Heart left ventricle (tissue), 16 donors: ENCODE data around the gene IFITM5. TPM values are rescaled to one million over a fixed set of nuclear protein-coding genes. Genes with fewer than 3 reads are reported as not detected.
"Not testable (repeated sequence)": the region's sequence is repeated elsewhere in the genome, so short reads cannot be mapped to it uniquely, and the experiment has no call there.

ENCODE experiments used
- ATAC-seq, 4 donors: fragments of 200-7000 bp; cut with Tn5 transposase; one replicate each; pipeline ENCODE4 v1.9.1; 2020 to 2022; ENCODE audit warnings: moderate library complexity in 4 of 4, mild to moderate bottlenecking in 3 of 4, moderate number of reproducible peaks in 1 of 4
- DNase-seq, 5 donors: peaks; one replicate each; pipeline ENCODE4 v3.0.0-alpha.2; 2020
- H3K27ac ChIP-seq, 12 donors: fragments of 200-600 bp; sonication (generic) in 4 of 12; one replicate each; pipeline versions ENCODE4 v1.5.0 to v1.8.0; 2016 to 2022; ENCODE audit warnings: mild to moderate bottlenecking in 2 of 12
- H3K27me3 ChIP-seq, 9 donors: fragments of 200-600 bp; sonication (generic) in 2 of 9; one replicate each; pipeline versions ENCODE4 v1.5.1 to v1.8.0; 2016 to 2022; ENCODE audit warnings: mild to moderate bottlenecking in 3 of 9
- H3K36me3 ChIP-seq, 9 donors: fragments of 200-600 bp; sonication (generic) in 2 of 9; one replicate each; pipeline versions ENCODE4 v1.5.0 to v1.8.0; 2018 to 2022; ENCODE audit warnings: mild to moderate bottlenecking in 2 of 9
- H3K4me1 ChIP-seq, 12 donors: fragments of 200-600 bp; sonication (generic) in 4 of 12; one replicate each; pipeline versions ENCODE4 v1.5.0 to v1.8.0; 2016 to 2022; ENCODE audit warnings: mild to moderate bottlenecking in 3 of 12
- H3K4me3 ChIP-seq, 12 donors: fragments of 200-600 bp; sonication (generic) in 4 of 12; one replicate each; pipeline versions ENCODE4 v1.5.0 to v1.8.0; 2017 to 2022; ENCODE audit warnings: mild to moderate bottlenecking in 9 of 12, moderate library complexity in 4 of 12
- H3K9me3 ChIP-seq, 12 donors: fragments of 200-600 bp; sonication (generic) in 4 of 12; one replicate each; pipeline versions ENCODE4 v1.5.0 to v1.8.0; 2016 to 2022; ENCODE audit warnings: mild to moderate bottlenecking in 1 of 12
- POLR2A ChIP-seq, 2 donors: fragments of 450-650 bp; IDR thresholded peaks; one replicate each; pipeline ENCODE4 v1.6.1; 2017; ENCODE audit warnings: antibody characterized with exemption in 2 of 2, mild to moderate bottlenecking in 2 of 2, moderate library complexity in 2 of 2
- WGBS, 4 donors: extraction: QIAGEN DNeasy Blood & Tissue Kit in 2 of 4; methylation state at CpG; one replicate each; pipeline versions ENCODE4 v1.1.5 to v1.1.7; 2013 to 2018; 5-methylcytosine and 5-hydroxymethylcytosine counted together
- intact Hi-C, 10 donors: fragments of 100-400 bp; cut with DNase I; formaldehyde crosslinking; loops; one replicate each; pipeline versions ENCODE4 v1.11.1 to v1.14.2; 2022
- polyA plus RNA-seq, 2 donors: library from polyadenylated mRNA; stranded (reverse); fragments of 200-250 nt; gene quantifications; one replicate each; pipeline ENCODE4 v1.2.3, GENCODE V29; 2013
- total RNA-seq, 9 donors: library from RNA; depleted of rRNA in 2 of 9; stranded (reverse); fragments of >200 nt in 2 of 9; fragmentation: NEBNext Ultra II Directional in 3 of 9; extraction: Animal tissue kit (Norgen Biotek cat#: 25700) in 3 of 9; gene quantifications; one replicate each; pipeline versions ENCODE4 v1.1.0 to v1.2.4, GENCODE V29; 2016 to 2023
- TF ChIP-seq, protein P1 (sequence below), 12 donors: fragments of 200-600 bp; sonication (generic) in 4 of 12; IDR thresholded peaks; one replicate each; pipeline versions ENCODE4 v1.5.0 to v1.8.0; 2018 to 2022; ENCODE audit warnings: antibody characterized with exemption in 12 of 12, mild to moderate bottlenecking in 5 of 12
- donor health status: ischemic (EF 13 %, LVEDD 7.1; RV severe dilation, severe dysfunction).
- donor health status: healthy with polysubstance abuse.
- donor health status: DM: no; HTN: yes; CAD: no.
- donor health status: DM: no; HTN: no; CAD: no.
- donor health status: ischemic (EF 25% LVEDD 6.9; RV normal size, moderate dysfunction).
- donor health status: ischemic (EF 25% LVEDD 5.7; RV mildly dilated, moderate dysfunction).
- donor health status: healthy.
- donor health status: DM: yes; HTN: yes; CAD: no.
- donor health status: ischemic (EF 35%, LVEDD 5.7; RV mildly dilated, moderate dysfunction).
- donor health status: nonischemic (EF 11% LVEDD 7.7; RV severe dilation, severe dysfunction).
- donor health status: DM: yes; HTN: yes; CAD: no.
- donor health status: PGD.
- donor health status: ischemic (EF 29% LVEDD 5.4; RV normal size, mild dysfunction).
- donor health status: nonischemic (EF 23%, LVEDD 6.1; RV moderate dilation, normal function).

IFITM5 gene
- total and polyA plus RNA-seq, 11 donors, result not detected

DNA sequence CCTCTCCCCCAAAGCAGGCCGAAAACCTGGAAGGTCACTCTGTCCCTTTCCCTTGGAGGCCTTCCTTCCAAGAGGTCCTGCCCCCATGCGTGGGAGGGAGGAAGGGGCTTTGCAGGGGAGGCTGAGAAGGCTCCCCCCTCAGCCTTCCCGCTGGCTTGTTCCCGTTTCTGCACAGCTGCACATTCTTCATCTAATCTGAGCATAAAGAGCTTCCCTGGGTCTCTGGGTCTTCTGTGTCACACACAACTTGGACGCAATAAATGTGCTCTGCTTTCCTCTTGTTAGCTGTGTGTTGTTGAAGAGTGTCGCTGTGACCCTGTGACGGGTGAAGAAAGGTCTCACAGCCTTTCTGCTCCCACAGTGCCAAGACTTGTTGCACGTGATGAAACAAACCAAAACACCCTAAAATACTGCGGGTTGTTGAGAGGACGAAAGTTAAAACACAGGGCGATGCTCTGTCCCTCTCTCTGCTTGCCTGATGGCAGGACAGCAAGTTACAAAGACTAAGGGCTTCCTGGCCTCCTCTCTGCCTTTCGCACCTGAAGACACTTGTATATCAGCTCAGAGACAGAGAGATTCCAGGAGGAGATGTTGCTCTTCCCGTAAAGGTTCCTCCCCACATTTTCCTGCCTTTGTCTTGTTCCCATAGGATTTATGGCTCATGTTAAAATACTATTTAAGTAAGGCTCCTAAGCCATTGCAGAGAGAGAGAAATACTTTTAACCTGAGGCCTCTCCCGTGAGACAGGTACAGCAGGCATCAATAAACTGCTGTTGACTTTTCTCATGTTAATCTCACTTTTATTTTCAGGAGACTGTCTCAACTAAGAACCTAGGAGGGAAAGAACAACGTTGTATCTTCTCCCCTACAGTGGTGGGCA, 36.7 kb upstream of the IFITM5 start:
- intact Hi-C loops, result no loop called here
- Histone ChIP-seq H3K4me1 (peaks cover 0 to 40% (median 19%) of the 10 kb centered on the region in 12 donors), H3K27me3 (no peaks in the 10 kb centered on the region), H3K36me3 (no peaks in the 10 kb centered on the region), H3K27ac (peak overlapping the region; percentile 71 to 88 (median 82)), H3K4me3 (no peak overlapping the region), H3K9me3 (no peaks in the 10 kb centered on the region)
- DNase-seq (peak in 4 of 5 donors; percentile 63 to 76 (median 68)), ATAC-seq (peak; percentile 55 to 84 (median 75))
- 30 to 47% (median 40%) methylated on average over 15 of the region's 15 CpGs for WGBS, 4 donors
- TF ChIP-seq, protein P1, sequence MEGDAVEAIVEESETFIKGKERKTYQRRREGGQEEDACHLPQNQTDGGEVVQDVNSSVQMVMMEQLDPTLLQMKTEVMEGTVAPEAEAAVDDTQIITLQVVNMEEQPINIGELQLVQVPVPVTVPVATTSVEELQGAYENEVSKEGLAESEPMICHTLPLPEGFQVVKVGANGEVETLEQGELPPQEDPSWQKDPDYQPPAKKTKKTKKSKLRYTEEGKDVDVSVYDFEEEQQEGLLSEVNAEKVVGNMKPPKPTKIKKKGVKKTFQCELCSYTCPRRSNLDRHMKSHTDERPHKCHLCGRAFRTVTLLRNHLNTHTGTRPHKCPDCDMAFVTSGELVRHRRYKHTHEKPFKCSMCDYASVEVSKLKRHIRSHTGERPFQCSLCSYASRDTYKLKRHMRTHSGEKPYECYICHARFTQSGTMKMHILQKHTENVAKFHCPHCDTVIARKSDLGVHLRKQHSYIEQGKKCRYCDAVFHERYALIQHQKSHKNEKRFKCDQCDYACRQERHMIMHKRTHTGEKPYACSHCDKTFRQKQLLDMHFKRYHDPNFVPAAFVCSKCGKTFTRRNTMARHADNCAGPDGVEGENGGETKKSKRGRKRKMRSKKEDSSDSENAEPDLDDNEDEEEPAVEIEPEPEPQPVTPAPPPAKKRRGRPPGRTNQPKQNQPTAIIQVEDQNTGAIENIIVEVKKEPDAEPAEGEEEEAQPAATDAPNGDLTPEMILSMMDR (IDR thresholded peaks at IDR 0.05), result no peak
- TF ChIP-seq POLR2A (IDR thresholded peaks at IDR 0.05), result no peak

DNA sequence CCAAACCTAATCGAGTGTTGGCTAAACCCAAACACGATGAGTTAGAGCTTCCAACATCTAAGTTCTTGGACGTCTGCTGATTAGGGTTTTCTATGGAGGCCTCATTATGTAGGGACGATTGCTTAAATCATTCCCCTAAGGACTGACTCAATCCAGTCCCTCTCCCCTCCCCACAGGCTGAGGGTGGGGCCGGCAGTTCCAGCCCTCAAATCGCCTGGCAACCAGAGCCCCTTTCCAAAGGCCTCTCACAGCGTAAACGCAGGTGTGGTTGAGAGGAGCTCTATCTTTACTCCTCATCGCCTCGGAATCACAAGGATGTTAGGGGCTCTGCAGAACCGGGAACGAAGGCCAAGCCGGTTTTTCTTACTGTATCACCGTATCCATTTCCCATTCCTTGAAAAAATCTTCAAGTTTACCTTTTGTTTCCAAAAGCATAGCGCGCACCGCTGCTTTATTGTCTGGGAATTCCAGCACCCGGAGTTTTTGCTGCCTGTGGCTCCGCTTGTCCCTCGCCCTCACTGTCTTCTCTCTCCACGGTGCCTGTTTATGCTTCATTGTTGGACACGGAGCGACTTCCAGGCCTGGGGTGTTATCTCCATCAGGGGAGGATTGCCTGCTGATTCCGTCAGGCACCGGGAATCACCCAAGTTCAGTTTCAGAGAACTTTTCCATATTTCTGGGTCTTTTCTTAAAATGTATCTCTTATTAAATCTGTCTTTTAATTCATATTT, 35.1 kb upstream of the IFITM5 start:
- intact Hi-C loops, result no loop called here
- no peak for TF ChIP-seq POLR2A (IDR thresholded peaks at IDR 0.05)
- TF ChIP-seq, protein P1 (IDR thresholded peaks at IDR 0.05), result no peak
- no peaks in the 10 kb centered on the region for H3K27me3 ChIP-seq
- H3K4me1 ChIP-seq, result peaks cover 0 to 49% (median 19%) of the 10 kb centered on the region in 12 donors
- no peak overlapping the region for H3K4me3 ChIP-seq
- DNase-seq, result peak in 1 of 5 donors; percentile 51
- peak in 2 of 4 donors; percentile 75 to 76 for ATAC-seq
- 38 to 64% (median 55%) methylated on average over 25 of the region's 25 CpGs for WGBS, 4 donors
- H3K36me3 ChIP-seq, result no peaks in the 10 kb centered on the region
- peak overlapping the region in 11 of 12 donors; percentile 45 to 86 (median 75) for H3K27ac ChIP-seq
- H3K9me3 ChIP-seq, result no peaks in the 10 kb centered on the region

DNA sequence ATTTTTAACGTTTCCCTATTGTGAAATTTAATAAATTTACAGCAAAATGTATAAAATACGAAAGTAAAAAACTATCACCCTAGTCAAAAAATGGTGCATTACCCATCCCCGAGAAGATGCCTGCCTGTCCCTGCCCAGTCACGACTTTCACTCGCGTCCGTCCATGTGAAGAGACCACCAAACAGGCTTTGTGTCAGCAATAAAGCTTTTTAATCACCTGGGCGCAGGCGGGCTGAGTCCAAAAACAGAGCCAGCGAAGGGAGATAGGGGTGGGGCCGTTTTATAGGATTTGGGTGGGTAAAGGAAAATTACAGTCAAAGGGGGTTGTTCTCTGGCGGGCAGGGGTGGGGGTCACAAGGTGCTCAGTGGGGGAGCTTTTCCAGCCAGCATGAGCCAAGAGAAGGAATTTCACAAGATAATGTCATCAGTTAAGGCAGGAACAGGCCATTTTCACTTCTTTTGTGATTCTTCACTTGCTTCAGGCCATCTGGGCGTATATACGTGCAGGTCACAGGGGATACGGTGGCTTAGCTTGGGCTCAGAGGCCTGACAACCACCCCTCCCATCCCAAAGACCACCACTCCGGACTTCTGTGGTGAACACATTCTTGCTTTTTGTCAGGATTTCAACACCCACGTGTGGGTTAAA, 34.4 kb upstream of the IFITM5 start:
- H3K9me3 ChIP-seq, H3K4me3 ChIP-seq, intact Hi-C loops, H3K36me3 ChIP-seq, DNase-seq, ATAC-seq, H3K27me3 ChIP-seq: not testable (repeated sequence)
- 87 to 91% (median 89%) methylated on average over 17 of the region's 17 CpGs for WGBS, 4 donors
- peaks cover 0 to 56% (median 19%) of the 10 kb centered on the region in 12 donors for H3K4me1 ChIP-seq
- peak overlapping the region in 6 of 12 donors; percentile 18 to 82 (median 66) for H3K27ac ChIP-seq

DNA sequence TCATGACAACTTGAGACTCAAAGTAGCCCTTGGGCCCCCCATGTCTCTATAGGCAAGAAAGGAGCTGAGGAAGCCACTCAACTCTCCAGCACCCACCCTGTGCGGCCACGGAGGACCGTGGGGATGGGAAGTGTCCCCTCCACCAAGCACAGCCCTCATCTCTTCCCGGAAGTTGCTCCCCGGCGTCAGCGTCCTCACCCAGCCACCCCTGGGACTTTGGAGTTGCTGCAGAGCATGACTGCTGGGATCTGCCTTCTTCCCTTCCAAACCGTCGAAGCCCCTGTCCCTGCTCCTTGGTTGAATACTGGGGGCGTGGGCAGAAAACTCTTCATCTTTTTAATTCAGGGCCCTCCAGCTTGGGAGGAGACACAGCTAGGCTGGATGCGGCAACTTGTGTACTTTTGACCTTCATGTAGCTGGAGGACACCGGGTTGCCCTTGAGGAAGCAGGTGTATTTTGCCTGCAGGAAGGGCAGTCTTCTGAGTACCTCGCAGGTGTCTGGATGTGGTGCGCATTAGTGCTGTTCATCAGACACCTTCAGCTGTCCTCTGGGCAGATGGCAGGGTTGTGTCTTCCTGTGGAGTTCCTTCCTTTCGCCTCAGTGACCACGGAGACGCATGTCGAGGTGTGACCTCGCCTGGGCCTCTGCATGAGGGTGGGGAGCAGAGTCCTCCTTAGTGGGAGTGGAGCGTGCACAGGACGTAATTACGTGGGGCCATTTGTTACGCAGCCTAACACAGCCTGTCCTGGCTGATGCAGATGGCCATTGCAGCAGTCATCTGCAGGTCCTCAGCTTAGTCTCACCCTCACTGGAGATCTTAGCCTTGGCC, 33.5 kb upstream of the IFITM5 start:
- intact Hi-C loops, result no loop called here
- DNase-seq (no peak), ATAC-seq (no peak)
- H3K27me3 ChIP-seq, result no peaks in the 10 kb centered on the region
- no peak overlapping the region for H3K4me3 ChIP-seq
- WGBS, 4 donors, result 86 to 88% (median 88%) methylated on average over 23 of the region's 23 CpGs
- H3K9me3 ChIP-seq, result no peaks in the 10 kb centered on the region
- H3K36me3 ChIP-seq, result no peaks in the 10 kb centered on the region
- H3K4me1 ChIP-seq, result peaks cover 2 to 61% (median 21%) of the 10 kb centered on the region in 12 donors
- no peak for TF ChIP-seq POLR2A (IDR thresholded peaks at IDR 0.05)
- TF ChIP-seq, protein P1 (IDR thresholded peaks at IDR 0.05), result no peak
- no peak overlapping the region for H3K27ac ChIP-seq
